ENCODE results near the gene SYNDIG1. TPM values are rescaled to one million over a fixed set of nuclear protein-coding genes. Genes with fewer than 3 reads are reported as not detected.

The SYNDIG1 gene
- total and polyA plus RNA-seq, 2 of the 4 experiments (the other 2 are of a cell fraction), result not detected

DNA sequence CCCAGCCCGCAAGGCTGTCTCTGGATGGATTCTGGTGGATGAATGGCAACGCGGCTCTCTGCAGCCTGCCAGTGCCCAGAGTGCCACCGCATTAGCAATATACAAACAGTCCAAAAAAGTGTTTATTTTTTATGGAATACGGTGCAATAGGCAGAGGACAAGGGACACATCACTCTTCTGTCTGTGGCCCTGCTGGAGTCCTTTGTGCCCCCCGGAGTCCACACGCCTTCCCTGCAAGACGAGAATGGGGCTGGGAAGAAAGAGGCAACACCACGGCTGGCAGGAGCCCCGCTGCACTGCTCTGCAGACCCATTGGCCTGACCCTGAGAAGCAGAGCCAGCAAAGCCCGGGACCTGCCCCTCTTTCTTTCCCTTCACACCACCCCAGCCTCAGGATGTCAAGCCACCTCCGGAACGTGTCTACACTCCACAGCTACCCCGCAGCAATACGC, 196.3 kb downstream of the SYNDIG1 start:
- BruUV-seq (replicated peaks), result no TSS peak

More for the DNA sequence above, 196.3 kb downstream of the SYNDIG1 start:
- no peak overlapping the region for H3K4me3 ChIP-seq (ENCODE audit: insufficient read depth, low read depth, low read length)
- peaks cover 5% of the 10 kb centered on the region; the same call in 1 of the 2 replicates for H3K4me1 ChIP-seq (ENCODE audit: control insufficient read depth, insufficient read depth, low read length)
- no peak overlapping the region for H2BK20ac ChIP-seq (ENCODE audit: low read depth, low read length)
- H4K8ac ChIP-seq (ENCODE audit: low read depth in 2 of 2, low read length in 2 of 2), result no peak overlapping the region
- no peak overlapping the region for H3K56ac ChIP-seq (ENCODE audit: extremely low read depth, insufficient read depth, low read length)
- CTCF ChIA-PET, result no interaction called here
- dilution Hi-C loops (cut with HindIII; ENCODE audit: low sequenced_read_pairs, unreplicated experiment), result no loop called here
- TF ChIP-seq MAFK (IDR thresholded peaks at IDR 0.05; ENCODE audit: low read depth, low read length) (no peak), FOS (IDR thresholded peaks at IDR 0.05; ENCODE audit: low read depth, low read length) (no peak), MXI1 (IDR thresholded peaks at IDR 0.05; ENCODE audit: borderline replicate concordance, low read depth, low read length) (no peak), POLR2A (IDR thresholded peaks at IDR 0.05; ENCODE audit: low read depth, low read length) (no peak), SMC3 (IDR thresholded peaks at IDR 0.05; ENCODE audit: low read depth, low read length) (no peak), RCOR1 (IDR thresholded peaks at IDR 0.05; ENCODE audit: insufficient replicate concordance, low read length) (no peak), RFX5 (IDR thresholded peaks at IDR 0.05; ENCODE audit: low read depth, low read length) (no peak), CEBPB (IDR thresholded peaks at IDR 0.05; ENCODE audit: low read depth, low read length) (no peak)
- TF ChIP-seq, protein P1, sequence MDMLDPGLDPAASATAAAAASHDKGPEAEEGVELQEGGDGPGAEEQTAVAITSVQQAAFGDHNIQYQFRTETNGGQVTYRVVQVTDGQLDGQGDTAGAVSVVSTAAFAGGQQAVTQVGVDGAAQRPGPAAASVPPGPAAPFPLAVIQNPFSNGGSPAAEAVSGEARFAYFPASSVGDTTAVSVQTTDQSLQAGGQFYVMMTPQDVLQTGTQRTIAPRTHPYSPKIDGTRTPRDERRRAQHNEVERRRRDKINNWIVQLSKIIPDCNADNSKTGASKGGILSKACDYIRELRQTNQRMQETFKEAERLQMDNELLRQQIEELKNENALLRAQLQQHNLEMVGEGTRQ (IDR thresholded peaks at IDR 0.05; ENCODE audit: low read depth, low read length), result no peak
- no peak overlapping the region for H3K27ac ChIP-seq (ENCODE audit: insufficient read depth, low read length)
- H3K36me3 ChIP-seq (ENCODE audit: control insufficient read depth, insufficient read depth, low read length), result no peaks in the 10 kb centered on the region
- no peak overlapping the region for H3K9ac ChIP-seq (ENCODE audit: low read depth, low read length)
- intact Hi-C loops (cut with micrococcal nuclease), result no loop called here
- H3K27me3 ChIP-seq (ENCODE audit: control insufficient read depth, insufficient read depth, low read length), result peaks cover 22% of the 10 kb centered on the region
- in situ Hi-C loops (cut with MboI; ENCODE audit: low sequenced_read_pairs), result no loop called here
- H2AK9ac ChIP-seq (replicated peaks; ENCODE audit: low read depth, low read length, poor library complexity), result peak overlapping the region; percentile 30
- no peaks in the 10 kb centered on the region for H3K9me1 ChIP-seq (ENCODE audit: insufficient read depth, low read length)
- H3K18ac ChIP-seq (ENCODE audit: low read depth, low read length), result no peak overlapping the region
- no peak overlapping the region for H4K91ac ChIP-seq (ENCODE audit: insufficient read depth, low read depth, low read length)
- H3K4ac ChIP-seq (ENCODE audit: low read depth, low read length), result no peak overlapping the region
- H3K79me1 ChIP-seq (ENCODE audit: low read depth in 1 of 2, low read length in 2 of 2), result no peaks in the 10 kb centered on the region
- H3K4me2 ChIP-seq (ENCODE audit: low read depth, low read length), result no peak overlapping the region
- H2BK15ac ChIP-seq (ENCODE audit: low read depth, low read length), result no peak overlapping the region
- no peak for ATAC-seq (ENCODE audit: low read depth)
- no peak overlapping the region for H4K5ac ChIP-seq (ENCODE audit: low read depth, low read length)
- no peak overlapping the region for H2BK120ac ChIP-seq (ENCODE audit: low read depth, low read length)
- H3K23ac ChIP-seq (ENCODE audit: low read depth, low read length), result no peak overlapping the region
- H2AFZ ChIP-seq (replicated peaks; ENCODE audit: low read length, poor library complexity), result no peak overlapping the region
- no peaks in the 10 kb centered on the region for H4K20me1 ChIP-seq (ENCODE audit: insufficient read depth, low read length)
- 89% methylated on average over 3 of the region's 15 CpGs; no CpG with 5 or more reads in 1 of the 2 experiments for WGBS, 2 experiments (ENCODE audit: extremely low coverage in 2 of 2, insufficient read length in 1 of 2)
- H3K14ac ChIP-seq (replicated peaks; ENCODE audit: low read depth, low read length), result no peak overlapping the region
- no peak for DNase-seq
- H2BK5ac ChIP-seq (ENCODE audit: low read depth, low read length, poor library complexity, severe bottlenecking), result no peak overlapping the region
- H2AK5ac ChIP-seq (ENCODE audit: low read depth, low read length), result no peak overlapping the region
- POLR2A ChIA-PET (ENCODE audit: unreplicated experiment), result no interaction called here
- no peaks in the 10 kb centered on the region for H3K9me3 ChIP-seq (ENCODE audit: control insufficient read depth, insufficient read depth, low read length)

All from IMR-90 (cell line).